ENCODE measurements around the gene FMO4. TPM values are rescaled to one million over a fixed set of nuclear protein-coding genes. Genes with fewer than 3 reads are reported as not detected.
"Not testable (repeated sequence)": the region's sequence is repeated elsewhere in the genome, so short reads cannot be mapped to it uniquely, and the experiment has no call there.

Gene FMO4
- polyA plus RNA-seq, 4 donors = 5.6 to 19.8 (median 14.8) TPM

- no peak for DNase-seq (ENCODE audit: low read depth in 4 of 4, low spot score in 3 of 4)
These were observed 20.1 kb downstream of the FMO4 start for GRCh38 chr1:171334024-171334640.

GRCh38 chr1:171335964-171336363 lies 22.0 kb downstream of the FMO4 start:
- DNase-seq (ENCODE audit: low read depth in 4 of 4, low spot score in 3 of 4) = no peak

- not testable (repeated sequence) for DNase-seq (ENCODE audit: low read depth in 4 of 4, low spot score in 3 of 4)
These were observed 25.4 kb downstream of the FMO4 start for GRCh38 chr1:171339345-171339744.

- no peak for DNase-seq (ENCODE audit: low read depth in 4 of 4, low spot score in 3 of 4)
These were observed 29.9 kb downstream of the FMO4 start for GRCh38 chr1:171343727-171344472.

- no peak for DNase-seq (ENCODE audit: low read depth in 4 of 4, low spot score in 3 of 4)
These were observed 30.5 kb downstream of the FMO4 start for GRCh38 chr1:171344473-171344820.

GRCh38 chr1:171345536-171345935 lies 31.6 kb downstream of the FMO4 start:
- DNase-seq (ENCODE audit: low read depth in 4 of 4, low spot score in 3 of 4) = no peak

- DNase-seq (ENCODE audit: low read depth in 4 of 4, low spot score in 3 of 4) = no peak
These were observed 32.9 kb downstream of the FMO4 start for GRCh38 chr1:171346881-171347280.

- DNase-seq (ENCODE audit: low read depth in 4 of 4, low spot score in 3 of 4) = no peak
These were observed 36.6 kb downstream of the FMO4 start for GRCh38 chr1:171350594-171350993.

- DNase-seq (ENCODE audit: low read depth in 4 of 4, low spot score in 3 of 4) = no peak
These were observed 38.0 kb downstream of the FMO4 start for GRCh38 chr1:171351961-171352360.

GRCh38 chr1:171352554-171352953 lies 38.6 kb downstream of the FMO4 start:
- DNase-seq (ENCODE audit: low read depth in 4 of 4, low spot score in 3 of 4) = no peak

- no peak for DNase-seq (ENCODE audit: low read depth in 4 of 4, low spot score in 3 of 4)
These were observed 41.7 kb downstream of the FMO4 start for GRCh38 chr1:171355727-171356126.

GRCh38 chr1:171357179-171357578 lies 43.2 kb downstream of the FMO4 start:
- no peak for DNase-seq (ENCODE audit: low read depth in 4 of 4, low spot score in 3 of 4)

- not testable (repeated sequence) for DNase-seq (ENCODE audit: low read depth in 4 of 4, low spot score in 3 of 4)
These were observed 45.3 kb downstream of the FMO4 start for GRCh38 chr1:171359355-171359648.

GRCh38 chr1:171359731-171360527 lies 45.9 kb downstream of the FMO4 start:
- DNase-seq (ENCODE audit: low read depth in 4 of 4, low spot score in 3 of 4) = not testable (repeated sequence)

GRCh38 chr1:171366085-171366484 lies 52.1 kb downstream of the FMO4 start:
- DNase-seq (ENCODE audit: low read depth in 4 of 4, low spot score in 3 of 4) = no peak

- DNase-seq (ENCODE audit: low read depth in 4 of 4, low spot score in 3 of 4) = no peak
These were observed 52.8 kb downstream of the FMO4 start for GRCh38 chr1:171366816-171367215.

- DNase-seq (ENCODE audit: low read depth in 4 of 4, low spot score in 3 of 4) = no peak
These were observed 53.5 kb downstream of the FMO4 start for GRCh38 chr1:171367436-171367835.

- no peak for DNase-seq (ENCODE audit: low read depth in 4 of 4, low spot score in 3 of 4)
These were observed 58.6 kb downstream of the FMO4 start for GRCh38 chr1:171372418-171373084.

- not testable (repeated sequence) for DNase-seq (ENCODE audit: low read depth in 4 of 4, low spot score in 3 of 4)
These were observed 59.6 kb downstream of the FMO4 start for GRCh38 chr1:171373357-171374122.

- no peak for DNase-seq (ENCODE audit: low read depth in 4 of 4, low spot score in 3 of 4)
These were observed 65.9 kb downstream of the FMO4 start for GRCh38 chr1:171379846-171380245.

- DNase-seq (ENCODE audit: low read depth in 4 of 4, low spot score in 3 of 4) = no peak
These were observed 67.9 kb downstream of the FMO4 start for GRCh38 chr1:171381866-171382210.
